PC-9 (cell line): ENCODE data around the gene VEZT. TPM values are rescaled to one million over a fixed set of nuclear protein-coding genes. Genes with fewer than 3 reads are reported as not detected.

Experiments
- BruUV-seq: library from RNA; stranded (reverse); fragments of 400-500 nt; replicated peaks from 2 replicates; lab custom pipeline; 2021; lab: Mats Ljungman, UMichigan
- CTCF ChIA-PET: fragments of 300-600 bp; sonication (Branson Sonifier 250); formaldehyde crosslinking; loops from one replicate; lab custom pipeline; 2022; ENCODE audit warnings: antibody characterized with exemption; lab: Charles Lee
- POLR2A ChIA-PET: fragments of 300-600 bp; sonication (Branson Sonifier 250); formaldehyde crosslinking; loops from one replicate; lab custom pipeline; 2022; ENCODE audit warnings: antibody characterized with exemption; ENCODE audit not compliant: unreplicated experiment; lab: Charles Lee
- DNase-seq, 2 experiments: peaks; one replicate each; pipeline versions ENCODE4 v3.0.0 to v3.0.0-alpha.2; 2015 to 2022; ENCODE audit warnings: mixed read lengths in 1 of 2
- H2AFZ ChIP-seq: fragments of 200-600 bp; sonication (generic); 2 replicates; pipeline ENCODE4 v1.8.1; 2017; ENCODE audit warnings: antibody characterized with exemption
- H3F3A ChIP-seq: fragments of 200-600 bp; sonication (generic); 2 replicates; pipeline ENCODE4 v1.8.1; 2017; ENCODE audit warnings: antibody characterized with exemption, mild to moderate bottlenecking, low read depth; ENCODE audit not compliant: insufficient read depth
- H3K27ac ChIP-seq: fragments of 200-600 bp; sonication (generic); 2 replicates; pipeline ENCODE4 v1.6.1; 2016; ENCODE audit warnings: mixed run types
- H3K27me3 ChIP-seq: fragments of 200-600 bp; sonication (generic); 2 replicates; pipeline ENCODE4 v1.6.1; 2016; ENCODE audit warnings: low read depth, mixed run types; ENCODE audit not compliant: insufficient read depth
- H3K36me3 ChIP-seq: fragments of 200-600 bp; sonication (generic); 2 replicates; pipeline ENCODE4 v1.6.1; 2016; ENCODE audit warnings: low read depth, mixed run types
- H3K4me1 ChIP-seq: fragments of 200-600 bp; sonication (generic); replicated peaks from 2 replicates; pipeline ENCODE4 v1.6.1; 2016; ENCODE audit warnings: mixed run types; ENCODE audit not compliant: insufficient read depth
- H3K4me2 ChIP-seq: fragments of 200-600 bp; sonication (generic); 2 replicates; pipeline ENCODE4 v1.6.1; 2017; ENCODE audit warnings: mixed run types
- H3K4me3 ChIP-seq: fragments of 200-600 bp; sonication (generic); 2 replicates; pipeline ENCODE4 v1.6.1; 2016; ENCODE audit warnings: mixed run types
- H3K79me2 ChIP-seq: fragments of 200-600 bp; sonication (generic); 2 replicates; pipeline ENCODE4 v1.6.1; 2017; ENCODE audit warnings: low read depth, mixed run types
- H3K9me2 ChIP-seq: fragments of 200-600 bp; sonication (generic); 2 replicates; pipeline ENCODE4 v1.8.1; 2017; ENCODE audit warnings: mild to moderate bottlenecking; ENCODE audit not compliant: insufficient read depth
- H3K9me3 ChIP-seq: fragments of 200-600 bp; sonication (generic); 2 replicates; pipeline ENCODE4 v1.8.1; 2016; ENCODE audit warnings: low read depth; ENCODE audit not compliant: insufficient read depth
- H4K20me1 ChIP-seq: fragments of 200-600 bp; sonication (generic); 2 replicates; pipeline ENCODE4 v1.8.1; 2017; ENCODE audit not compliant: insufficient read depth
- EZH2 ChIP-seq: fragments of 200-600 bp; sonication (generic); IDR thresholded peaks from 2 replicates; pipeline ENCODE4 v1.8.0; 2017; ENCODE audit warnings: antibody characterized with exemption, low read depth
- intact Hi-C: fragments of 100-400 bp; cut with micrococcal nuclease; formaldehyde crosslinking; loops from one replicate; pipeline ENCODE4 v1.10.0; 2022; ENCODE audit not compliant: unreplicated experiment
- total RNA-seq: library from RNA; stranded (reverse); gene quantifications from 2 replicates; pipeline ENCODE4 v1.2.3, GENCODE V29; 2021
- TF ChIP-seq, protein P1 (sequence below): fragments of 200-600 bp; sonication (generic); conservative IDR thresholded peaks from 2 replicates; pipeline ENCODE4 v1.6.1; 2017; ENCODE audit warnings: mixed run types, antibody characterized with exemption, mild to moderate bottlenecking, moderate library complexity

The VEZT gene
- total RNA-seq, 1 experiment from 2014 or later, result 46.8 TPM

DNA sequence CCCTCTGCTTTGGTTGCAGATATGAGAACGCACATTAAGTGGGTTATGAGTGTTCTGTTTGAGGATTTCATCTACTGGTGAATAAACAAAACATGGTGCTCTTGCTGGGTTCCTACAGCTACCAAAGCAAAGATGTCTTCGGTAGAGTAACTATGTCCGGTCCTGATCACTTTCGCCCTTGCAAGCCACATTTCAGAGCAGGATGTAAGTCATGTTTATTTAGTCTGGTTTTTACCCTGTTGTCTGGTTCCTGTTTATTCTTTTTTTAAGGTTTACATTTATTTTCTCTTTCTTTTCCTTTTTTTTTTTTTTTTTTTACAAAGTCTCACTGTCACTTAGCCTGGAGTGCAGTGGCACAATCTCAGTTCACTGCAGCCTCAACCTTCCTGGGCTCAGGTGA is 99.2 kb downstream of the VEZT start:
- H3K4me2 ChIP-seq, result no peak overlapping the region
- H3K27me3 ChIP-seq, result no peaks in the 10 kb centered on the region
- CTCF ChIA-PET, result interaction anchor here (0.6 kb wide), 1 partner anchor 217 kb away, joined by 3 read pairs; no protein-coding TSS in a partner anchor
- intact Hi-C loops, result loop anchor here (5.0 kb wide), 1 partner anchor 199 kb away; no protein-coding TSS in a partner anchor
- TF ChIP-seq, protein P1, sequence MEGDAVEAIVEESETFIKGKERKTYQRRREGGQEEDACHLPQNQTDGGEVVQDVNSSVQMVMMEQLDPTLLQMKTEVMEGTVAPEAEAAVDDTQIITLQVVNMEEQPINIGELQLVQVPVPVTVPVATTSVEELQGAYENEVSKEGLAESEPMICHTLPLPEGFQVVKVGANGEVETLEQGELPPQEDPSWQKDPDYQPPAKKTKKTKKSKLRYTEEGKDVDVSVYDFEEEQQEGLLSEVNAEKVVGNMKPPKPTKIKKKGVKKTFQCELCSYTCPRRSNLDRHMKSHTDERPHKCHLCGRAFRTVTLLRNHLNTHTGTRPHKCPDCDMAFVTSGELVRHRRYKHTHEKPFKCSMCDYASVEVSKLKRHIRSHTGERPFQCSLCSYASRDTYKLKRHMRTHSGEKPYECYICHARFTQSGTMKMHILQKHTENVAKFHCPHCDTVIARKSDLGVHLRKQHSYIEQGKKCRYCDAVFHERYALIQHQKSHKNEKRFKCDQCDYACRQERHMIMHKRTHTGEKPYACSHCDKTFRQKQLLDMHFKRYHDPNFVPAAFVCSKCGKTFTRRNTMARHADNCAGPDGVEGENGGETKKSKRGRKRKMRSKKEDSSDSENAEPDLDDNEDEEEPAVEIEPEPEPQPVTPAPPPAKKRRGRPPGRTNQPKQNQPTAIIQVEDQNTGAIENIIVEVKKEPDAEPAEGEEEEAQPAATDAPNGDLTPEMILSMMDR, result no peak
- TF ChIP-seq EZH2, result no peak
- H3K36me3 ChIP-seq, result no peaks in the 10 kb centered on the region
- POLR2A ChIA-PET, result no interaction called here
- H3K79me2 ChIP-seq, result no peaks in the 10 kb centered on the region
- H3K4me1 ChIP-seq, result peaks cover 46% of the 10 kb centered on the region
- peaks cover 23% of the 10 kb centered on the region for H3F3A ChIP-seq
- no peak overlapping the region for H3K27ac ChIP-seq
- BruUV-seq, result no TSS peak
- H3K9me2 ChIP-seq, result no peaks in the 10 kb centered on the region
- no peak for DNase-seq
- H3K4me3 ChIP-seq, result no peak overlapping the region
- no peaks in the 10 kb centered on the region for H3K9me3 ChIP-seq
- no peaks in the 10 kb centered on the region for H4K20me1 ChIP-seq
- H2AFZ ChIP-seq, result no peak overlapping the region

DNA sequence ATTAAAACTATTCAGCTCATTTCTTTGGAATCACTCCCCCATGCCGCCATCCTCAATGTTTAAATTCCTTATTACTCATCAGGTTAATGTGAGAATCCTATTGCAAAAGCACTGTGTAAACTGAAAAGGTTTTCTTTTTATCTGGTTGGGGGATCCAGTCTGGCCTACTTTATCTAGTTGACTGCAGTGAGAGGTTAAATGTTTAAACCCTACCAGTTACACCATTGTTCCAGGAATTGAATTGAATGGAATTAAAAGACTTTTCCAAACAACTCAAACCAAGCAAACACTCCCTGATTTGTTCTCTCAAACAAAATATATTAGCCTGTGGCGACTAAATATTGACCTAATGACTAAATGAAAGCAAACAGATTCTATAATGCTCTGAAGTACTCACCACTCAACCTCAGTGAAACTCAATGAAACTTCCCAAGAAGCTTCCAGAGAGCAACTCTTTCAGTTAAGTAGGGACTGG is 100.5 kb downstream of the VEZT start:
- no TSS peak for BruUV-seq
- peak overlapping the region; percentile 37 for H3K4me2 ChIP-seq

DNA sequence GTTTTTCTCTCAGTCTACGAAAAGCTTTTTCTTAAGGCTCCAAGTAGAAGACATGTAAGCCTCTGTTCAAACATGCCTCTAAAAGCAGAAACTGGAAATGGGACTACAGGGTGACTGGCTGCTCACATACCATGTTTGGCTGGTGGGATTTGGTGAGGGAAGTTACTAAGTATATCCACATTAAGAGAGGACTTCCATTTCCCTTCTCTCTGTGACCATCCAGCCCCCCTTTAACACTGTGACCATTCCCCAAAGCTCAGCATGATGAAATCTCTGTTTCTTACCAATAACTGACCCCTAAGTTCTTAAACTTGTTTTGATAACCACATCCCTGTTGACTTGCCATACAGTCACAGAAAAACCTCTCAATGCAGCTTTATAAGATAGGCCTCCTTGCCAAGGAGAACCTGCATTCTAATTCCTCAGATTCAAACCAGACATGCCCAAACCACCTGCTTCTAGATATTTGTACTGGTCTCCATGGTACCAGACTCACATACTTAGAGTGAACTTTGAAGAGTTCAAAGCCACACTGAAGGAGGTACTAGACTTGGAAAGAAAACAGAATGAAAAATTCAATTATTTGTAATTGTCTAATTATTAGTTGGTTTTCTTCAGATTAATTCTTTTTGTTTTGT is 102.2 kb downstream of the VEZT start:
- peaks cover 23% of the 10 kb centered on the region for H3F3A ChIP-seq
- H3K79me2 ChIP-seq, result no peaks in the 10 kb centered on the region
- ChIA-PET POLR2A (interaction anchor here (0.6 kb wide), 2 partner anchors 105 to 154 kb away, joined by 3 to 4 read pairs; partner anchors contain the start of gene METAP2), CTCF (no interaction called here)
- no peak overlapping the region for H3K4me2 ChIP-seq
- H3K27me3 ChIP-seq, result no peaks in the 10 kb centered on the region
- no peak for TF ChIP-seq EZH2
- TF ChIP-seq, protein P1, result no peak
- H2AFZ ChIP-seq, result no peak overlapping the region
- peak in 1 of 2 experiments; percentile 71 for DNase-seq
- no peak overlapping the region for H3K27ac ChIP-seq
- no peaks in the 10 kb centered on the region for H3K9me2 ChIP-seq
- intact Hi-C loops, result loop anchor here (5.0 kb wide), 1 partner anchor 203 kb away; no protein-coding TSS in a partner anchor
- no peaks in the 10 kb centered on the region for H3K9me3 ChIP-seq
- no peaks in the 10 kb centered on the region for H3K36me3 ChIP-seq
- no peak overlapping the region for H3K4me3 ChIP-seq
- H3K4me1 ChIP-seq, result peaks cover 56% of the 10 kb centered on the region
- no TSS peak for BruUV-seq
- no peaks in the 10 kb centered on the region for H4K20me1 ChIP-seq

More for the DNA sequence above, 100.5 kb downstream of the VEZT start:
- peak; percentile 29 to 97 for DNase-seq
- 0 out of 2 replicates have a peak overlapping the region, but pooled peaks have one; percentile 17 for H2AFZ ChIP-seq
- no peaks in the 10 kb centered on the region for H3K79me2 ChIP-seq
- TF ChIP-seq EZH2, result no peak
- TF ChIP-seq, protein P1, result no peak
- H3K27me3 ChIP-seq, result no peaks in the 10 kb centered on the region
- peak overlapping the region; percentile 89 for H3K27ac ChIP-seq
- H3K36me3 ChIP-seq, result no peaks in the 10 kb centered on the region
- ChIA-PET POLR2A (interaction anchor here (0.6 kb wide), 2 partner anchors 547 to 1003 kb away, joined by 3 to 6 read pairs; no protein-coding TSS in a partner anchor), CTCF (no interaction called here)
- H4K20me1 ChIP-seq, result no peaks in the 10 kb centered on the region
- intact Hi-C loops, result loop anchor here (5.0 kb wide), 1 partner anchor 201 kb away; no protein-coding TSS in a partner anchor
- H3K9me2 ChIP-seq, result no peaks in the 10 kb centered on the region
- H3K4me3 ChIP-seq, result no peak overlapping the region
- no peaks in the 10 kb centered on the region for H3K9me3 ChIP-seq
- peaks cover 23% of the 10 kb centered on the region for H3F3A ChIP-seq
- H3K4me1 ChIP-seq, result peaks cover 49% of the 10 kb centered on the region
